NB4 (cell line): ENCODE measurements around the gene C6orf52.

ENCODE experiments used
- DNase-seq: peaks from one replicate; pipeline ENCODE4 v3.0.0; 2010; ENCODE audit warnings: low read depth
- H3K4me3 ChIP-seq: one replicate; pipeline ENCODE4 v1.5.1; 2011; ENCODE audit warnings: mild to moderate bottlenecking, low read depth, low read length, moderate library complexity
- MYC ChIP-seq: IDR thresholded peaks from 2 replicates; pipeline ENCODE4 v1.6.1; 2011; ENCODE audit warnings: low read depth, low read length
- POLR2A ChIP-seq: IDR thresholded peaks from 2 replicates; pipeline ENCODE4 v1.6.1; 2011; ENCODE audit warnings: mild to moderate bottlenecking; ENCODE audit not compliant: insufficient read length; ENCODE audit errors: extremely low read depth
- TF ChIP-seq, protein P1 (sequence below): IDR thresholded peaks from one replicate; pipeline ENCODE4 v1.5.1; 2012; ENCODE audit warnings: low read depth, low read length
- TF ChIP-seq, protein P2 (sequence below): IDR thresholded peaks from 2 replicates; pipeline ENCODE4 v1.6.1; 2011; ENCODE audit warnings: low read depth, low read length

C6orf52 gene

DNA sequence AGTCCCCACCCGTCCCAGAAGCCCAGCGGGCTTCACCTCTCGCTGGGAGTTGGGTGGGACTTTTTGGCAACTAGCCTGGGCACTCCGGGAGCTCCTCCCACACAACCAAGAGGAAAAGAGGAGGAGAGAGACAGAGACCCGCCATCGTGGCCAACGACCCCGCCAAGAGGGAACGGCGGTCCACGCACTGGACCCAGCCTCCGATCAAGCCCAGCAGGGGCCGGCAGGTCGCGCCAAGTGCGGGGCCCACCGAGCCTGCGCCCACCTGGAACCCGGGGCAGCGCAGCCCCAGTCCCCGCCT, 25.5 kb upstream of the C6orf52 start:
- DNase-seq = no peak
- H3K4me3 ChIP-seq = peak overlapping the region; percentile 70
- TF ChIP-seq, protein P1, sequence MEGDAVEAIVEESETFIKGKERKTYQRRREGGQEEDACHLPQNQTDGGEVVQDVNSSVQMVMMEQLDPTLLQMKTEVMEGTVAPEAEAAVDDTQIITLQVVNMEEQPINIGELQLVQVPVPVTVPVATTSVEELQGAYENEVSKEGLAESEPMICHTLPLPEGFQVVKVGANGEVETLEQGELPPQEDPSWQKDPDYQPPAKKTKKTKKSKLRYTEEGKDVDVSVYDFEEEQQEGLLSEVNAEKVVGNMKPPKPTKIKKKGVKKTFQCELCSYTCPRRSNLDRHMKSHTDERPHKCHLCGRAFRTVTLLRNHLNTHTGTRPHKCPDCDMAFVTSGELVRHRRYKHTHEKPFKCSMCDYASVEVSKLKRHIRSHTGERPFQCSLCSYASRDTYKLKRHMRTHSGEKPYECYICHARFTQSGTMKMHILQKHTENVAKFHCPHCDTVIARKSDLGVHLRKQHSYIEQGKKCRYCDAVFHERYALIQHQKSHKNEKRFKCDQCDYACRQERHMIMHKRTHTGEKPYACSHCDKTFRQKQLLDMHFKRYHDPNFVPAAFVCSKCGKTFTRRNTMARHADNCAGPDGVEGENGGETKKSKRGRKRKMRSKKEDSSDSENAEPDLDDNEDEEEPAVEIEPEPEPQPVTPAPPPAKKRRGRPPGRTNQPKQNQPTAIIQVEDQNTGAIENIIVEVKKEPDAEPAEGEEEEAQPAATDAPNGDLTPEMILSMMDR = no peak
- TF ChIP-seq, protein P2, sequence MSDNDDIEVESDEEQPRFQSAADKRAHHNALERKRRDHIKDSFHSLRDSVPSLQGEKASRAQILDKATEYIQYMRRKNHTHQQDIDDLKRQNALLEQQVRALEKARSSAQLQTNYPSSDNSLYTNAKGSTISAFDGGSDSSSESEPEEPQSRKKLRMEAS = no peak
- TF ChIP-seq MYC (no peak), POLR2A (no peak)

DNA sequence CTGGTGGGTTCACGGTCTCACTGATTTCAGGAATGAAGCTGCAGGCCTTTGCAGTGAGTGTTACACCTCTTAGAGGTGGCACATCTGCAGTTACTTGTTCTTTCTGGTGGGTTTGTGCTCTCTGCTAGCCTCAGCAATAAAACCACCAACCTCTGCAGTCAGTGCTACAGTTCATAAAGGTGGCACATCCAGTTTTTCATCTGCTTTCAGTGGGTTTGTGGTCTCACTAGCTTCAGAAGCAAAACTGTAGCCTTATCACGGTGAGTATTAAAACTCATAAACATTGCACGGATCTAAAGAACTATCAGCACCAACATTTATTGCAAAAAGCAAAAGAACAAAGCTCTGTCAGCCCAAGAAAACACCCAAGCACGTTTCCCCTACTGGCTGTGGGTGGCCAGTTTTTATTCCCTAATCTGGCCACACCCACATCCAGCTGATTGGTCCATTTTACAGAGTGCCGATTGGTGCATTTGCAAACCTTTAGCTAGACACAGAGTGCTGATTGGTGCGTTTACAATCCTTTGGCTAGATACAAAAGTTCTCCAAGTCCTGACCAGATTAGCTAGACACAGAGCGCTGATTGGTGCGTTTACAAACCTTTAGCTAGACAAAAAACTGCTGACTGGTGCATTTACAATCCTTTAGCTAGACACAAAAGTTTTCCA, 25.0 kb upstream of the C6orf52 start:
- peak overlapping the region; percentile 70 for H3K4me3 ChIP-seq
- DNase-seq = peak; percentile 56
- TF ChIP-seq MYC (no peak), POLR2A (no peak)
- TF ChIP-seq, protein P2 = no peak
- TF ChIP-seq, protein P1 = no peak

DNA sequence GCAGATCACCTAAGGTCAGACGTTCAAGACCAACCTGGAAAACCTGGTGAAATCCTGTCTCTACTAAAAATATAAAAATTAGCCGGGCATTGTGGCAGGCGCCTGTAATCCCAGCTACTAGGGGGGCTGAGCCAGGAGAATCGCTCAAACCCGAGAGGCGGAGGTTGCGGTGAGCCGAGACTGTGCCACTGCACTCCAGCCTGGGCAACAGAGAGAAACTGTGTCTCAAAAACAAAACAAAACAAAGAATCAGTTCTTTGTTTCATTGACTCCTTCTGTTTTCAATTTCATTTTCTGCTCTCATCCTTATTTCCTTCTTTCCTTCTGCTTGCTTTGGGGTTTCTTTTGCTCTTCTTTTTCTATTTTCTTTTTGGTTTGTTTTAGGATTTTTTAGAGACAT, 19.5 kb upstream of the C6orf52 start:
- DNase-seq = no peak
- no peak overlapping the region for H3K4me3 ChIP-seq
- TF ChIP-seq POLR2A (no peak), MYC (no peak)
- TF ChIP-seq, protein P2 = no peak
- TF ChIP-seq, protein P1 = no peak

DNA sequence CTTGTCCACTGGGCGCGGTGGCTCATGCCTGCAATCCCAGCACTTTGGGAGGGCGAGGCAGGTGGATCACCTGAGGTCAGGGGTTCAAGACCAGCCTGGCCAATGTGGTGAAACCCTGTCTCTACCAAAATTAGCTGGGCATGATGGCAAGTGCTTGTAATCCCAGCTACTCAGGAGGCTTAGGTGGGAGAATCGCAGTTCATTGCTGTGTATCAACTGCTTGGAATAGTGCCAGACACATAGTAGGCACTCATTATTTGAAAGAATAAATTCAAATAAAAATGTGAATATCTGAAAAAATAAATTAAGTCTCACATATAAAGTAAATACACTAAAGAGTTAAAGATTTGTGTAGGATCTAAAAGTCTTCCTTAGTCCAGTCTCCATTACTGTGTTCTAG, 2.2 kb upstream of the C6orf52 start:
- DNase-seq = no peak
- TF ChIP-seq, protein P2 = no peak
- TF ChIP-seq, protein P1 = no peak
- no peak for TF ChIP-seq MYC
- TF ChIP-seq POLR2A = no peak
- H3K4me3 ChIP-seq = peak overlapping the region; percentile 87

DNA sequence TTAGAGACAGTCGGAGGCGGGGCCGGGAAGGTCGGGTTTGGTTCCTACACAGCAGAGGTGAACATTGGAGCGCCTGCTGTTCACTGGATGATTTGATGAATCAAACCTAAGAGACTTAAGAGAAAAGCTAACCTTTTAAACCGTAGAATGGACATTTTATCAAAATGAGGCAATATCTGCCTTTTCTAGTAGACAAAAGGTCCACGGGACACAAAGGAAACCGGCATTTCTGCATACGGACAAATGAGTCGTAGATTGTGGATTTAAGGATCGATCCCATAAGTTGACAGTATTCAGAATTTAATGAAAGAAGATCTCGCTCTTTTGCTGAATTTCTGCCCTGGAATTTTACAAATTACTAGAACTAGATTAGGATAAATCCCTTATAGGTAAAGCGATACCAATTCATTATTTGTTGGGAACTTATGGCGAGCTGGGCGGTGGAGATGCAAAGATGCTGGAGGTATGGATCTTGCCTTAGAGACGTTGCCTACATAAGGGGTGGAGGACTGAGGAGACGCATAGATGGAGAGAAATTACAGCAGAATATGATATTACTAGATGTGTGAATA, 756 bp upstream of the C6orf52 start:
- TF ChIP-seq POLR2A = no peak
- peak overlapping the region; percentile 87 for H3K4me3 ChIP-seq
- peak; percentile 27 for DNase-seq

DNA sequence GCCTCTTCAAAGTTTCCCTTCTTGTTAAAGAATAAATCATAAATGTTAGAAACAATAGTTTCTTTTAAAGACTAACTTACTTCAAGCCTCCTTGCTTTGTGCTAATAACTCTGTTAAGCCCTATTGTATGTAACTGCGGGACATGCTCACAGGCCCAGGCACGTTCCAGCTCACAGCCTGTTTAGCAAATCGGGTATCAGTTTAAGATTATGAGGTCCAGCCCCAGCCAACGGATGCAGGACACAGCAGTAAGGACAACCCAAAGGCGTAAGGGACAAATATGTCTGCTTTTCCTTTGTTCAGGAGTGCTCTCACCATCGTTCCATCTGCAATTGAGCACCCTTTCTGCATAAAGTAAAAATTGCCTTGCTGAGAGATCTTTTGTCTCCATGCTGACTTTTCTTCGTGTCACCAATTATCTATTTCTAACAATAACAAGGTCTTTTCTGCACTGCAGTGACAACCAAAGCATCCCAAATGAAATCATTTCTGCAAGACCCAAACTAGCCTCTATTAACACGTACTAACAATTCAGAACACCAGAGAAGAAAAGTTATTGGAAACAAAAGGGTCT, 1.4 kb downstream of the C6orf52 start:
- TF ChIP-seq, protein P1 = no peak
- TF ChIP-seq POLR2A = no peak
- TF ChIP-seq, protein P2 = no peak
- TF ChIP-seq MYC = no peak
- H3K4me3 ChIP-seq = peak overlapping the region; percentile 87
- peak; percentile 30 for DNase-seq
